Ecto neural progenitor cell (in vitro differentiated cells): ENCODE measurements around the gene INAFM1.

Experiments used
- DNase-seq: peaks from one replicate; pipeline ENCODE4 v3.0.0-alpha.2; 2018; ENCODE audit warnings: low spot score

INAFM1 gene

GRCh38 chr19:47274071-47274890 is at the start of gene INAFM1:
INAFM1 (plus strand) TSS chr19:47274885; CDS start chr19:47274920, 35 bp downstream.
- DNase-seq = peak; percentile 99

- peak; percentile 92 for DNase-seq
Observed at GRCh38 chr19:47225746-47226425, 48.8 kb upstream of the INAFM1 start.

GRCh38 chr19:47226426-47227351 is 48.0 kb upstream of the INAFM1 start:
- DNase-seq = no peak

- peak; percentile 96 for DNase-seq
Observed at GRCh38 chr19:47227352-47228167, 47.1 kb upstream of the INAFM1 start.

GRCh38 chr19:47228168-47228936 is 46.3 kb upstream of the INAFM1 start:
- peak; percentile 59 for DNase-seq

GRCh38 chr19:47228937-47229675 is 45.6 kb upstream of the INAFM1 start:
- DNase-seq = no peak

- DNase-seq = no peak
Observed at GRCh38 chr19:47229676-47230053, 45.0 kb upstream of the INAFM1 start.

- peak; percentile 86 for DNase-seq
Observed at GRCh38 chr19:47230054-47230920, 44.4 kb upstream of the INAFM1 start.

GRCh38 chr19:47230921-47231214 is 43.8 kb upstream of the INAFM1 start, which contains the start of gene BBC3:
BBC3 (minus strand) TSS chr19:47231199; CDS start chr19:47228431, 2,768 bp downstream.
- DNase-seq = no peak

- DNase-seq = peak; percentile 90
Observed at GRCh38 chr19:47231215-47232054, 43.2 kb upstream of the INAFM1 start.

GRCh38 chr19:47232422-47233211 is 42.1 kb upstream of the INAFM1 start:
- no peak for DNase-seq

GRCh38 chr19:47236072-47236675 is 38.5 kb upstream of the INAFM1 start:
- DNase-seq = no peak

GRCh38 chr19:47239152-47239551 is 35.5 kb upstream of the INAFM1 start:
- DNase-seq = no peak

- peak; percentile 87 for DNase-seq
Observed at GRCh38 chr19:47239610-47240296, 34.9 kb upstream of the INAFM1 start.

- no peak for DNase-seq
Observed at GRCh38 chr19:47240556-47240955, 34.1 kb upstream of the INAFM1 start.
